HepG2 (cell line): ENCODE measurements around the gene DNMT3A. TPM values are rescaled to one million over a fixed set of nuclear protein-coding genes. Genes with fewer than 3 reads are reported as not detected.
A peak's percentile ranks its signal among the peaks of the same experiment; 100 is the strongest.

Experiments
- AGO2 ChIP-seq: fragments of 200-400 bp; formaldehyde crosslinking; optimal IDR thresholded peaks from 2 replicates; pipeline ENCODE3; 2017; ENCODE audit warnings: mild to moderate bottlenecking, low read depth, low read length, moderate library complexity
- ARNT ChIP-seq: fragments of 450-650 bp; IDR thresholded peaks from 2 replicates; pipeline ENCODE4 v1.6.1; 2017
- FOXP1 ChIP-seq, 2 experiments: fragments of 450-650 bp in 1 of 2; IDR thresholded peaks; 2 replicates each; pipeline ENCODE4 v1.6.1; 2017 to 2018; ENCODE audit warnings: antibody characterized with exemption in 1 of 2
- KLF6 ChIP-seq: IDR thresholded peaks from 2 replicates; pipeline ENCODE4 v1.8.0; 2016; ENCODE audit warnings: missing biosample characterization, missing genetic modification reagents
- NPAS2 ChIP-seq: sonication (generic); formaldehyde crosslinking; IDR thresholded peaks from 2 replicates; pipeline ENCODE4 v1.8.0; 2022; ENCODE audit warnings: mild to moderate bottlenecking, missing genetic modification reagents, borderline replicate concordance
- RAD21 ChIP-seq: fragments of 450-650 bp; formaldehyde crosslinking; IDR thresholded peaks from 2 replicates; pipeline ENCODE4 v1.5.0; 2020; ENCODE audit warnings: mild to moderate bottlenecking
- ZFP36 ChIP-seq: fragments of 150-350 bp; IDR thresholded peaks from 2 replicates; pipeline ENCODE4 v1.6.1; 2018; ENCODE audit warnings: borderline replicate concordance, low read length, low read depth; ENCODE audit not compliant: partially characterized antibody
- ZNF329 ChIP-seq: sonication (generic); formaldehyde crosslinking; IDR thresholded peaks from 2 replicates; pipeline ENCODE4 v1.9.0; 2021; ENCODE audit warnings: low read depth, mild to moderate bottlenecking, missing genetic modification reagents
- ZNF34 ChIP-seq: sonication (generic); formaldehyde crosslinking; IDR thresholded peaks from 2 replicates; pipeline ENCODE4 v1.4.0; 2020; ENCODE audit warnings: mild to moderate bottlenecking, missing genetic modification reagents, borderline replicate concordance
- ZNF446 ChIP-seq: sonication (generic); formaldehyde crosslinking; IDR thresholded peaks from 2 replicates; pipeline ENCODE4 v1.5.0; 2020; ENCODE audit warnings: mild to moderate bottlenecking, missing genetic modification reagents
- ZNF672 ChIP-seq: sonication (generic); formaldehyde crosslinking; IDR thresholded peaks from 2 replicates; pipeline ENCODE4 v1.8.1; 2022; ENCODE audit warnings: missing genetic modification reagents
- ZNF761 ChIP-seq: sonication (generic); formaldehyde crosslinking; conservative IDR thresholded peaks from 2 replicates; pipeline ENCODE4 v1.4.0; 2020; ENCODE audit warnings: mild to moderate bottlenecking, missing genetic modification reagents
- ZNF788 ChIP-seq: sonication (generic); formaldehyde crosslinking; IDR thresholded peaks from 2 replicates; pipeline ENCODE4 v1.5.0; 2020; ENCODE audit warnings: mild to moderate bottlenecking, missing genetic modification reagents, borderline replicate concordance
- ZSCAN21 ChIP-seq: sonication (generic); formaldehyde crosslinking; IDR thresholded peaks from 2 replicates; pipeline ENCODE4 v1.8.0; 2022; ENCODE audit warnings: mild to moderate bottlenecking, missing genetic modification reagents, moderate library complexity, borderline replicate concordance
- polyA plus RNA-seq, 8 experiments: library from polyadenylated mRNA; depleted of rRNA in 3 of 8; stranded (reverse) in 7 of 8; unstranded in 1 of 8; fragments of >200 nt; fragmentation: Illumina TruSeq in 4 of 8; extraction: Trizol in 4 of 8; gene quantifications; 2 replicates each; pipeline versions ENCODE4 v1.2.1 to v1.2.3, GENCODE V29; 2011 to 2016; ENCODE audit warnings: low read depth in 4 of 8, missing spikeins in 1 of 8, mixed read lengths in 1 of 8; ENCODE audit not compliant: insufficient read depth in 1 of 8
- total RNA-seq, 5 experiments: library from RNA; depleted of rRNA; stranded (reverse); fragments of >200 nt; fragmentation: Illumina TruSeq; extraction: Trizol; gene quantifications; 2 replicates each; pipeline ENCODE4 v1.2.3, GENCODE V29; 2016; ENCODE audit warnings: low read depth in 1 of 5
- TF ChIP-seq, protein P1 (sequence below): sonication (generic); formaldehyde crosslinking; IDR thresholded peaks from 2 replicates; pipeline ENCODE4 v1.4.0; 2020; ENCODE audit warnings: missing genetic modification reagents, mild to moderate bottlenecking, borderline replicate concordance
- TF ChIP-seq, protein P2 (sequence below): sonication (generic); formaldehyde crosslinking; IDR thresholded peaks from 2 replicates; pipeline ENCODE4 v1.4.0; 2020; ENCODE audit warnings: missing genetic modification reagents
- TF ChIP-seq, protein P3 (sequence below): sonication (generic); formaldehyde crosslinking; IDR thresholded peaks from 2 replicates; pipeline ENCODE4 v1.5.0; 2020; ENCODE audit warnings: missing genetic modification reagents
- TF ChIP-seq, protein P4 (sequence below): sonication (generic); IDR thresholded peaks from 2 replicates; pipeline ENCODE4 v1.6.1; 2016; ENCODE audit warnings: low read depth, borderline replicate concordance
- TF ChIP-seq, protein P5 (sequence below): IDR thresholded peaks from 2 replicates; pipeline ENCODE4 v1.4.0; 2020; ENCODE audit warnings: mild to moderate bottlenecking, missing genetic modification reagents

DNMT3A gene
- total and polyA plus RNA-seq, 2 of the 13 experiments (the other 11 are each of a cell fraction or from before 2014, with no cell fraction given): 14.7 to 29.1 TPM

DNA sequence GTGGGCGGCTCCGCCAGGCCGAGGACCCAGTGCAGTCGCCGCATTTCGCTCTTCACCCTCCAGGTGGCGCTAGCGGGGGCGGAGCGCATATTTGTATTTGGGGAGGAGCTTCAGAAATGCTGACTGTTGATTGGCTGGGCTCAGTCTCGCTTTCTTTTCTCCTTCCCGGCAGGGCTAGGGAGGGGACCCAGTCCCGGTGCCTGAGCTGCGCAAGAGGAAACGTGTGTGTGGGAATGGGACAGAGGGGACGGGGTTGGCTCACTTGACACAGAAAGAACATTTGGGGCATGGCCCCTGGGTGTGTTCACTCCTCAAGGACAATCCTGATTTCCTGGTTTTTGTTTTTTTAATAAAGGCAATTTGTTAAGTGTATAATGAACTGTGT is 20.3 kb upstream of the DNMT3A start (continued):
- TF ChIP-seq, protein P1, sequence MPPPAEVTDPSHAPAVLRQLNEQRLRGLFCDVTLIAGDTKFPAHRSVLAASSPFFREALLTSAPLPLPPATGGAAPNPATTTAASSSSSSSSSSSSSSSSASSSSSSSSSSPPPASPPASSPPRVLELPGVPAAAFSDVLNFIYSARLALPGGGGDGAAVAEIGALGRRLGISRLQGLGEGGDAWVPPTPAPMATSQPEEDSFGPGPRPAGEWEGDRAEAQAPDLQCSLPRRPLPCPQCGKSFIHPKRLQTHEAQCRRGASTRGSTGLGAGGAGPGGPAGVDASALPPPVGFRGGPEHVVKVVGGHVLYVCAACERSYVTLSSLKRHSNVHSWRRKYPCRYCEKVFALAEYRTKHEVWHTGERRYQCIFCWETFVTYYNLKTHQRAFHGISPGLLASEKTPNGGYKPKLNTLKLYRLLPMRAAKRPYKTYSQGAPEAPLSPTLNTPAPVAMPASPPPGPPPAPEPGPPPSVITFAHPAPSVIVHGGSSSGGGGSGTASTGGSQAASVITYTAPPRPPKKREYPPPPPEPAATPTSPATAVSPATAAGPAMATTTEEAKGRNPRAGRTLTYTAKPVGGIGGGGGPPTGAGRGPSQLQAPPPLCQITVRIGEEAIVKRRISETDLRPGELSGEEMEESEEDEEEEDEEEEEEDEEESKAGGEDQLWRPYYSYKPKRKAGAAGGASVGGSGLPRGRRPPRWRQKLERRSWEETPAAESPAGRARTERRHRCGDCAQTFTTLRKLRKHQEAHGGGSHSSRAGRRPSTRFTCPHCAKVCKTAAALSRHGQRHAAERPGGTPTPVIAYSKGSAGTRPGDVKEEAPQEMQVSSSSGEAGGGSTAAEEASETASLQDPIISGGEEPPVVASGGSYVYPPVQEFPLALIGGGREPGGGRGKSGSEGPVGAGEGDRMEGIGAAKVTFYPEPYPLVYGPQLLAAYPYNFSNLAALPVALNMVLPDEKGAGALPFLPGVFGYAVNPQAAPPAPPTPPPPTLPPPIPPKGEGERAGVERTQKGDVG (CRISPR knock-in tag): no peak
- no peak for TF ChIP-seq ARNT
- TF ChIP-seq, protein P2, sequence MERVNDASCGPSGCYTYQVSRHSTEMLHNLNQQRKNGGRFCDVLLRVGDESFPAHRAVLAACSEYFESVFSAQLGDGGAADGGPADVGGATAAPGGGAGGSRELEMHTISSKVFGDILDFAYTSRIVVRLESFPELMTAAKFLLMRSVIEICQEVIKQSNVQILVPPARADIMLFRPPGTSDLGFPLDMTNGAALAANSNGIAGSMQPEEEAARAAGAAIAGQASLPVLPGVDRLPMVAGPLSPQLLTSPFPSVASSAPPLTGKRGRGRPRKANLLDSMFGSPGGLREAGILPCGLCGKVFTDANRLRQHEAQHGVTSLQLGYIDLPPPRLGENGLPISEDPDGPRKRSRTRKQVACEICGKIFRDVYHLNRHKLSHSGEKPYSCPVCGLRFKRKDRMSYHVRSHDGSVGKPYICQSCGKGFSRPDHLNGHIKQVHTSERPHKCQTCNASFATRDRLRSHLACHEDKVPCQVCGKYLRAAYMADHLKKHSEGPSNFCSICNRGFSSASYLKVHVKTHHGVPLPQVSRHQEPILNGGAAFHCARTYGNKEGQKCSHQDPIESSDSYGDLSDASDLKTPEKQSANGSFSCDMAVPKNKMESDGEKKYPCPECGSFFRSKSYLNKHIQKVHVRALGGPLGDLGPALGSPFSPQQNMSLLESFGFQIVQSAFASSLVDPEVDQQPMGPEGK (CRISPR knock-in tag): peak; percentile 36; the same call in 1 of the 2 replicates
- no peak for TF ChIP-seq NPAS2 (CRISPR knock-in tag)
- no peak for TF ChIP-seq ZFP36
- no peak for TF ChIP-seq AGO2
- TF ChIP-seq, protein P3, sequence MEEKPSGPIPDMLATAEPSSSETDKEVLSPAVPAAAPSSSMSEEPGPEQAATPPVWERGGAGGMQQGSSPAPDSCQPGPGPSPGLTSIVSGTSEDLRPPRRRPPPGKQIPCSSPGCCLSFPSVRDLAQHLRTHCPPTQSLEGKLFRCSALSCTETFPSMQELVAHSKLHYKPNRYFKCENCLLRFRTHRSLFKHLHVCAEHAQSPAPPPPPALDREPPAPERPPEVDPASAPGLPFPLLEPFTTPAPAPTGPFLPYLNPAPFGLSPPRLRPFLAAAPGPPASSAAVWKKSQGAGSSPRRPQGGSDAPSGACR: no peak
- 0 out of 2 replicates have a peak, but pooled peaks have one; percentile 56 for TF ChIP-seq KLF6
- TF ChIP-seq ZNF761 (CRISPR knock-in tag): peak; percentile 79; the same call in 1 of the 2 replicates
- TF ChIP-seq ZNF446 (CRISPR knock-in tag): no peak
- TF ChIP-seq ZNF672: no peak
- TF ChIP-seq FOXP1 (IDR thresholded peaks at IDR 0.05): no peak
- TF ChIP-seq FOXP1 (CRISPR knock-in tag; IDR thresholded peaks at IDR 0.05): 0 out of 2 replicates have a peak, but pooled peaks have one; percentile 29
- TF ChIP-seq, protein P4, sequence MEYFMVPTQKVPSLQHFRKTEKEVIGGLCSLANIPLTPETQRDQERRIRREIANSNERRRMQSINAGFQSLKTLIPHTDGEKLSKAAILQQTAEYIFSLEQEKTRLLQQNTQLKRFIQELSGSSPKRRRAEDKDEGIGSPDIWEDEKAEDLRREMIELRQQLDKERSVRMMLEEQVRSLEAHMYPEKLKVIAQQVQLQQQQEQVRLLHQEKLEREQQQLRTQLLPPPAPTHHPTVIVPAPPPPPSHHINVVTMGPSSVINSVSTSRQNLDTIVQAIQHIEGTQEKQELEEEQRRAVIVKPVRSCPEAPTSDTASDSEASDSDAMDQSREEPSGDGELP: no peak; the same call in 1 of the 2 replicates
- TF ChIP-seq RAD21 (CRISPR knock-in tag): peak; percentile 67; the same call in 1 of the 2 replicates
- no peak for TF ChIP-seq ZSCAN21 (CRISPR knock-in tag)
- TF ChIP-seq ZNF788 (CRISPR knock-in tag): 0 out of 2 replicates have a peak, but pooled peaks have one; percentile 42
- TF ChIP-seq, protein P5, sequence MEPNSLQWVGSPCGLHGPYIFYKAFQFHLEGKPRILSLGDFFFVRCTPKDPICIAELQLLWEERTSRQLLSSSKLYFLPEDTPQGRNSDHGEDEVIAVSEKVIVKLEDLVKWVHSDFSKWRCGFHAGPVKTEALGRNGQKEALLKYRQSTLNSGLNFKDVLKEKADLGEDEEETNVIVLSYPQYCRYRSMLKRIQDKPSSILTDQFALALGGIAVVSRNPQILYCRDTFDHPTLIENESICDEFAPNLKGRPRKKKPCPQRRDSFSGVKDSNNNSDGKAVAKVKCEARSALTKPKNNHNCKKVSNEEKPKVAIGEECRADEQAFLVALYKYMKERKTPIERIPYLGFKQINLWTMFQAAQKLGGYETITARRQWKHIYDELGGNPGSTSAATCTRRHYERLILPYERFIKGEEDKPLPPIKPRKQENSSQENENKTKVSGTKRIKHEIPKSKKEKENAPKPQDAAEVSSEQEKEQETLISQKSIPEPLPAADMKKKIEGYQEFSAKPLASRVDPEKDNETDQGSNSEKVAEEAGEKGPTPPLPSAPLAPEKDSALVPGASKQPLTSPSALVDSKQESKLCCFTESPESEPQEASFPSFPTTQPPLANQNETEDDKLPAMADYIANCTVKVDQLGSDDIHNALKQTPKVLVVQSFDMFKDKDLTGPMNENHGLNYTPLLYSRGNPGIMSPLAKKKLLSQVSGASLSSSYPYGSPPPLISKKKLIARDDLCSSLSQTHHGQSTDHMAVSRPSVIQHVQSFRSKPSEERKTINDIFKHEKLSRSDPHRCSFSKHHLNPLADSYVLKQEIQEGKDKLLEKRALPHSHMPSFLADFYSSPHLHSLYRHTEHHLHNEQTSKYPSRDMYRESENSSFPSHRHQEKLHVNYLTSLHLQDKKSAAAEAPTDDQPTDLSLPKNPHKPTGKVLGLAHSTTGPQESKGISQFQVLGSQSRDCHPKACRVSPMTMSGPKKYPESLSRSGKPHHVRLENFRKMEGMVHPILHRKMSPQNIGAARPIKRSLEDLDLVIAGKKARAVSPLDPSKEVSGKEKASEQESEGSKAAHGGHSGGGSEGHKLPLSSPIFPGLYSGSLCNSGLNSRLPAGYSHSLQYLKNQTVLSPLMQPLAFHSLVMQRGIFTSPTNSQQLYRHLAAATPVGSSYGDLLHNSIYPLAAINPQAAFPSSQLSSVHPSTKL (CRISPR knock-in tag): peak; percentile 60; the same call in 1 of the 2 replicates
- no peak for TF ChIP-seq ZNF329 (CRISPR knock-in tag)
- 0 out of 2 replicates have a peak, but pooled peaks have one; percentile 73 for TF ChIP-seq ZNF34 (CRISPR knock-in tag)
